Activated T-cell treated with anti-CD3 and anti-CD28 coated beads, Interleukin-2, amount 50 U/mL, for 72 hours (primary cell): ENCODE data around the gene ZNF557. TPM values are rescaled to one million over a fixed set of nuclear protein-coding genes. Genes with fewer than 3 reads are reported as not detected.
"Not testable (repeated sequence)": the region's sequence is repeated elsewhere in the genome, so short reads cannot be mapped to it uniquely, and the experiment has no call there.

Experiments used
- ATAC-seq, 2 donors: fragments of 150-1000 bp; cut with Tn5 transposase; replicated peaks in 1 of 2; 2 replicates each; pipeline ENCODE4 v1.10.0; 2021; ENCODE audit warnings: moderate library complexity in 2 of 2, mild to moderate bottlenecking in 1 of 2
- DNase-seq, 2 donors: peaks; one replicate each; pipeline ENCODE4 v3.0.0; 2021 to 2022; ENCODE audit warnings: mixed read lengths in 1 of 2
- H3K27ac Mint-ChIP-seq: one replicate; pipeline ENCODE4 v1.8.0; 2022; ENCODE audit warnings: mild to moderate bottlenecking, moderate library complexity, mixed read lengths
- H3K27me3 Mint-ChIP-seq: one replicate; pipeline ENCODE4 v1.8.0; 2022; ENCODE audit warnings: low read depth, mixed read lengths
- H3K36me3 Mint-ChIP-seq, 2 donors: one replicate each; pipeline ENCODE4 v1.8.0; 2022; ENCODE audit warnings: mixed read lengths in 2 of 2, mild to moderate bottlenecking in 1 of 2; ENCODE audit not compliant: insufficient read depth in 2 of 2
- H3K4me1 Mint-ChIP-seq: one replicate; pipeline ENCODE4 v1.8.0; 2022; ENCODE audit warnings: low read depth, mixed read lengths
- H3K4me3 Mint-ChIP-seq, 2 donors: one replicate each; pipeline ENCODE4 v1.8.0; 2022; ENCODE audit warnings: mild to moderate bottlenecking in 2 of 2, mixed read lengths in 2 of 2, moderate library complexity in 2 of 2
- H3K9me3 Mint-ChIP-seq, 2 donors: one replicate each; pipeline ENCODE4 v1.8.0; 2022; ENCODE audit warnings: mixed read lengths in 2 of 2
- total RNA-seq, 2 donors: library from RNA; stranded (reverse); gene quantifications; one replicate each; pipeline ENCODE4 v1.2.3, GENCODE V29; 2022

ZNF557 gene
- total RNA-seq, 2 donors from 2014 or later: 8.6 to 11.9 TPM

- not testable (repeated sequence) for H3K36me3 Mint-ChIP-seq, ATAC-seq
These were observed 9.5 kb upstream of the ZNF557 start for GRCh38 chr19:7059977-7060376.

GRCh38 chr19:7063339-7063738 is 6.2 kb upstream of the ZNF557 start:
- H3K27ac Mint-ChIP-seq: no peak overlapping the region
- H3K27me3 Mint-ChIP-seq: no peaks in the 10 kb centered on the region
- no peak for DNase-seq
- ATAC-seq: peak; percentile 68 to 69
- H3K4me3 Mint-ChIP-seq: no peak overlapping the region
- peaks cover 0 to 2% of the 10 kb centered on the region in 2 donors for H3K9me3 Mint-ChIP-seq
- no peaks in the 10 kb centered on the region for H3K36me3 Mint-ChIP-seq
- peaks cover 2% of the 10 kb centered on the region for H3K4me1 Mint-ChIP-seq

More at GRCh38 chr19:7059977-7060376, 9.5 kb upstream of the ZNF557 start:
- not testable (repeated sequence) for H3K4me3 Mint-ChIP-seq, H3K27ac Mint-ChIP-seq, H3K27me3 Mint-ChIP-seq, H3K4me1 Mint-ChIP-seq, H3K9me3 Mint-ChIP-seq, DNase-seq

GRCh38 chr19:7063764-7064418 is 5.6 kb upstream of the ZNF557 start:
- Mint-ChIP-seq H3K36me3 (peaks cover 0 to under 1% of the 10 kb centered on the region in 2 donors), H3K27ac (no peak overlapping the region), H3K27me3 (no peaks in the 10 kb centered on the region), H3K4me1 (peaks cover 7% of the 10 kb centered on the region), H3K4me3 (no peak overlapping the region), H3K9me3 (peaks cover 0 to 3% of the 10 kb centered on the region in 2 donors)
- no peak for DNase-seq
- ATAC-seq: peak; percentile 54 to 80

GRCh38 chr19:7067122-7067521 is 2.4 kb upstream of the ZNF557 start:
- not testable (repeated sequence) for H3K27me3 Mint-ChIP-seq, ATAC-seq, H3K4me3 Mint-ChIP-seq, H3K9me3 Mint-ChIP-seq, H3K36me3 Mint-ChIP-seq, H3K27ac Mint-ChIP-seq
- peak in 1 of 2 donors; percentile 20 for DNase-seq
- peaks cover 16% of the 10 kb centered on the region for H3K4me1 Mint-ChIP-seq

- DNase-seq (no peak), ATAC-seq (no peak)
- H3K9me3 Mint-ChIP-seq: peaks cover 0 to 2% of the 10 kb centered on the region in 2 donors
- no peak overlapping the region for H3K27ac Mint-ChIP-seq
- H3K4me1 Mint-ChIP-seq: peaks cover 22% of the 10 kb centered on the region
- H3K27me3 Mint-ChIP-seq: no peaks in the 10 kb centered on the region
- peaks cover 6 to 15% of the 10 kb centered on the region in 2 donors for H3K36me3 Mint-ChIP-seq
- no peak overlapping the region for H3K4me3 Mint-ChIP-seq
These were observed 1.8 kb upstream of the ZNF557 start for GRCh38 chr19:7067716-7068115.

DNA sequence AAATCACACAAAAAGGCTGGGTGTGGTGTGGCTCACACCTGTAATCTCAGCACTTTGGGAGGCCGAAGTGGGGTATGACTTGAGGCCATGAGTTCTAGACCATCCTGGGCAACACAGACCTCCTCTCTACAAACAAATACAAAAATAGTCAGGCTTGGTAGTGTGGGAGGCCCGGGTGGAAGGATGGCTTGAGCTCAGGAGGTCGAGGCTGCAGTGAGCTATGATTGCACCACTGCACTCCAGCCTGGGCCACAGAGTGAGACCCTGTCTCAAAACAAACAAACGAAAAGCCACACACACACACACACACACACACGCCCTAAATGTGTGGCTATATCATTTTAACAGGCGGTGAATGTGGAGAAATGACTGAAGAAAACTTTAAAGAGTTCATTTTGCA is 904 bp upstream of the ZNF557 start:
- Mint-ChIP-seq H3K4me1 (peaks cover 23% of the 10 kb centered on the region), H3K27me3 (no peaks in the 10 kb centered on the region)

DNA sequence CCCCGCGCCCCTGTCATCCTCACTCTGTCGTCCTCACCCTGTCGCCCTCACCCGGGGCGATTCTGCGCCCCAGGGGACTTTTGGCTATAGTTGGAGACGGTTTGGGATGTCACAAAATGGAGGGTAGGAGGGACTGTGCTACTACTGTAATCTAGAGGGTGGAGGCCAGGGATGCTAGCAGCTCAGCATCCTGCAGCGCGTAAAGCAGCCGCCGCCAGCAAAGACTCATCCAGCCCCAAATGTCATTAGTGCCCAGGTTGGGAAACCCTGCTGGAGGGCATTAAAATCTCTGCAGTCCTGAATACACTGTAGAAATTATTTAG is 362 bp downstream of the ZNF557 start:
- ATAC-seq (peak in 1 of 2 donors; percentile 29), DNase-seq (no peak)
- peaks cover 0 to 2% of the 10 kb centered on the region in 2 donors for H3K9me3 Mint-ChIP-seq
- H3K27ac Mint-ChIP-seq: peak overlapping the region; percentile 61
- H3K36me3 Mint-ChIP-seq: peaks cover 12 to 26% of the 10 kb centered on the region in 2 donors
- peaks cover 23% of the 10 kb centered on the region for H3K4me1 Mint-ChIP-seq
- no peaks in the 10 kb centered on the region for H3K27me3 Mint-ChIP-seq
- H3K4me3 Mint-ChIP-seq: peak overlapping the region; percentile 97 to 98

More for the DNA sequence above, 904 bp upstream of the ZNF557 start:
- Mint-ChIP-seq H3K36me3 (peaks cover 7 to 17% of the 10 kb centered on the region in 2 donors), H3K9me3 (peaks cover 0 to 2% of the 10 kb centered on the region in 2 donors), H3K27ac (peak overlapping the region; percentile 61), H3K4me3 (peak overlapping the region; percentile 97 to 98)
- DNase-seq (no peak), ATAC-seq (no peak)

GRCh38 chr19:7072541-7072940 is 3.0 kb downstream of the ZNF557 start:
- H3K9me3 Mint-ChIP-seq: peaks cover 2 to 8% of the 10 kb centered on the region in 2 donors
- no peak overlapping the region for H3K27ac Mint-ChIP-seq
- H3K27me3 Mint-ChIP-seq: no peaks in the 10 kb centered on the region
- ATAC-seq (no peak), DNase-seq (no peak)
- peaks cover 23% of the 10 kb centered on the region for H3K4me1 Mint-ChIP-seq
- H3K4me3 Mint-ChIP-seq: peak overlapping the region; percentile 1 to 27
- peaks cover 28 to 51% of the 10 kb centered on the region in 2 donors for H3K36me3 Mint-ChIP-seq

DNA sequence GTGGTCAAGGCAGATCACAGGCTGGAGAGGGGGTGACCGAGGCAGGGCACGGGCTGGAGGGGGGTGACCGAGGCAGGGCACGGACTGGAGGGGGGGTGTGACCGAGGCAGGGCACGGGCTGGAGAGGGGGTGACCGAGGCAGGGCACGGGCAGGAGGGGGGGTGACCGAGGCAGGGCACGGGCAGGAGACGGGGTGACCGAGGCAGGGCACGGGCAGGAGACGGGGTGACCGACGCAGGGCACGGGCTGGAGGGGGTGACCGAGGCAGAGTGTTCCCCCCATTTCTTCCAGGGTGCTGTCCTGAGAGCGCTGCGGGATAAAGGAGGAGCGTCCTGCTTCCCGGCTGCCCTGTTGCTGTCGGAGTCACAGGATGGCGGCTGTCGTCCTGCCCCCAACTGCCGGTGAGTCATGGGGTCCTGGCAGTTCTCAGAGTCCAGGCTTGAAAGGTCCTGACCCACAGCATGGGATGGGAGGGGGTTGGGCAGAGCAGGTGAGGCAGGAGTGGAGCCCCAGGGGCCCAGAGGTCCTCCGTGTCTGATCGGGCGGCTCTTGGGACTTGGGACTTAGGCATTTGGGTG is 5.3 kb downstream of the ZNF557 start:
- Mint-ChIP-seq H3K4me1 (peaks cover 12% of the 10 kb centered on the region), H3K27ac (no peak overlapping the region), H3K27me3 (no peaks in the 10 kb centered on the region), H3K4me3 (no peak overlapping the region), H3K36me3 (peaks cover 43 to 72% of the 10 kb centered on the region in 2 donors), H3K9me3 (peaks cover 9 to 15% of the 10 kb centered on the region in 2 donors)
- ATAC-seq: no peak
- no peak for DNase-seq

DNA sequence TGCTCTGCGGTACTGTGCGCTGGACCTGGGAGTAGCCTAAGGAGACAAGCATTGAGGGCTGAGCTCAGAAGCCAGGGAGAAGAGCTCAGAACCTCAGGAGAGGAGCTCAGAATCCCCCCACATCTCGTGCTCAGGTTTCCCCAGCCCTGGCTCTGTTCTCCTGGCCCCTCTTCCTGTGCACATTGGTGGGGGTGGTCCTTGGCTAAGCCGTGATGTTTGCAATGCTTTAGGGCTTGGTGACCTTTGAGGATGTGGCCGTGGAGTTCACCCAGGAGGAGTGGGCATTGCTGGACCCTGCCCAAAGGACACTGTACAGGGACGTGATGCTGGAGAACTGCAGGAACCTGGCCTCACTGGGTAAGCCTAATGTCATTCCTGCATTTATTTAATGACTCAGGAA is 6.6 kb downstream of the ZNF557 start:
- Mint-ChIP-seq H3K9me3 (peaks cover 9 to 21% of the 10 kb centered on the region in 2 donors), H3K4me3 (no peak overlapping the region), H3K27me3 (no peaks in the 10 kb centered on the region), H3K4me1 (peaks cover 10% of the 10 kb centered on the region), H3K36me3 (peaks cover 54 to 82% of the 10 kb centered on the region in 2 donors), H3K27ac (no peak overlapping the region)
- ATAC-seq (no peak), DNase-seq (no peak)

DNA sequence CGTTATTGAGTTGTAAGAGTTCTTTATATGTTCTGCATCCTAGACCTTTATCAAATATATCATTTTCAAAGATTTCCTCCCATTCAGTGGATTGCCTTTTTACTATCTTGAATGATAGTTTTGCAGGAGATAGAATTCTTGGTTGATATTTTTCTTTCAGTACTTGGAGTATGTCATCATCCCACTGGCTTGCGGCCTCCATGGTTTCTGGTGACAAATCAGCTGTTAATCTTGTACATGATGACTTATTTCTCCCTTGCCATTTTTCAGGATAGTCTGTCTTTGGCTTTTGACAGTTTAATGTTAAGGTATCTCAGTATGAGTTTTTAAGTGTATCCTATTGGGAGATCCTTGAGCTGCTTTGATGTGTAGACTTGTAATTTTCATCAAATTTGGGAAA is 8.5 kb downstream of the ZNF557 start:
- no peak for ATAC-seq
- no peak for DNase-seq
- Mint-ChIP-seq H3K36me3 (peaks cover 61 to 89% of the 10 kb centered on the region in 2 donors), H3K27ac (no peak overlapping the region), H3K4me3 (no peak overlapping the region), H3K27me3 (no peaks in the 10 kb centered on the region), H3K9me3 (peaks cover 12 to 29% of the 10 kb centered on the region in 2 donors), H3K4me1 (no peaks in the 10 kb centered on the region)

DNA sequence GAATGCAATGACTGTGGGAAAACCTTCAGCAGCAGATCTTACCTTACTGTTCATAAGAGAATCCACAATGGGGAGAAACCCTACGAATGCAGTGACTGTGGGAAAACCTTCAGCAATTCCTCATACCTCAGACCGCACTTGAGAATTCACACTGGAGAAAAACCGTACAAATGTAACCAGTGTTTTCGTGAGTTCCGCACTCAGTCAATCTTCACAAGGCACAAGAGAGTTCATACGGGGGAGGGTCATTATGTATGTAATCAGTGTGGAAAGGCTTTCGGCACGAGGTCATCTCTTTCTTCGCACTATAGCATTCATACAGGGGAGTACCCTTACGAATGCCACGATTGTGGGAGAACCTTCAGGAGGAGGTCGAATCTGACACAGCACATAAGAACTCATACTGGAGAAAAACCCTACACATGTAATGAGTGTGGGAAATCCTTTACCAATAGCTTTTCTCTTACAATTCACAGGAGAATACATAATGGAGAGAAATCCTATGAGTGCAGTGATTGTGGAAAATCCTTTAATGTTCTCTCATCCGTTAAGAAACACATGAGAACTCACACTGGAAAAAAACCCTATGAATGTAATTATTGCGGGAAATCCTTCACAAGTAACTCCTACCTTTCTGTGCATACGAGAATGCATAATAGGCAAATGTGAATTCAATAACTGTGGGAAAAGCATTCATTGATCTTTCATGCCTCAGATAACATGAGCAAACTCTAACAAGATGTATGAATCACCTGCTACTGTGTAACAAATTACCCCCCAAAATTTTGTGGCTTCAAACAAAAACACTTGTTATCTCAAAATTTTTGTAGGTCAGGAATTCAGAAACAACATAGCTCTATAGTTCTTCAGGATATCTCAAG is 13.8 kb downstream of the ZNF557 start:
- Mint-ChIP-seq H3K36me3 (peaks cover 53 to 88% of the 10 kb centered on the region in 2 donors), H3K9me3 (peaks cover 15 to 35% of the 10 kb centered on the region in 2 donors), H3K27ac (no peak overlapping the region), H3K4me1 (no peaks in the 10 kb centered on the region), H3K27me3 (no peaks in the 10 kb centered on the region), H3K4me3 (no peak overlapping the region)
- no peak for ATAC-seq
- no peak for DNase-seq

GRCh38 chr19:7088999-7089398 is 19.5 kb downstream of the ZNF557 start:
- Mint-ChIP-seq H3K9me3 (peaks cover 14 to 20% of the 10 kb centered on the region in 2 donors), H3K27ac (no peak overlapping the region), H3K4me3 (no peak overlapping the region), H3K27me3 (no peaks in the 10 kb centered on the region), H3K36me3 (peaks cover 25 to 55% of the 10 kb centered on the region in 2 donors), H3K4me1 (peaks cover 10% of the 10 kb centered on the region)
- no peak for DNase-seq
- ATAC-seq: no peak
